ENCODE results near the gene SUPT16H.
A peak's percentile ranks its signal among the peaks of the same experiment; 100 is the strongest.

SUPT16H gene

DNA sequence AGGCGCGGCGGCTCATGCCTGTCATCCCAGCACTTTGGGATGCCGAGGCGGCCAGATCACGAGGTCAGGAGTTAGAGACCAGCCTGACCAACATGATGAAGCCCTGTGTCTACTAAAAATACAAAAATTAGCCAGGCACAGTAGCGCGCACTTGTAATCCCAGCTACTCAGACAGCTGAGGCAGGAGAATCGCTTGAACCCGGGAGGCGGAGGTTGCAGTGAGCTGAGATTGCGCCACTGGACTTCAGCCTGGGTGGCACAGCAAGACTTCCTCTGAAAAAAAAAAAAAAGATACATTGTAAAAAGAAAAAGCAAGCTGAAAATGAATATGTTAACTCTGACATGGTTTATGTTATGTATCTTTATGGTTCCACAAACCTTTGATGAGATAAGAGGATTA, 70.3 kb downstream of the SUPT16H start:
- no peak overlapping the region for H3K27ac Mint-ChIP-seq
- no peak for TF ChIP-seq CTCF (IDR thresholded peaks at IDR 0.05)
- no peaks in the 10 kb centered on the region for H3K36me3 Mint-ChIP-seq (ENCODE audit: low read depth)
- peaks cover 16% of the 10 kb centered on the region for H3K27me3 Mint-ChIP-seq (ENCODE audit: low read depth, poor library complexity)
- H3K4me3 Mint-ChIP-seq: no peak overlapping the region
- H3K9me3 Mint-ChIP-seq: no peaks in the 10 kb centered on the region
- no peak for DNase-seq
- peaks cover 30% of the 10 kb centered on the region for H3K4me1 Mint-ChIP-seq

GRCh38 chr14:21311614-21312013, 72.2 kb downstream of the SUPT16H start:
- no peak overlapping the region for H3K4me3 Mint-ChIP-seq

DNA sequence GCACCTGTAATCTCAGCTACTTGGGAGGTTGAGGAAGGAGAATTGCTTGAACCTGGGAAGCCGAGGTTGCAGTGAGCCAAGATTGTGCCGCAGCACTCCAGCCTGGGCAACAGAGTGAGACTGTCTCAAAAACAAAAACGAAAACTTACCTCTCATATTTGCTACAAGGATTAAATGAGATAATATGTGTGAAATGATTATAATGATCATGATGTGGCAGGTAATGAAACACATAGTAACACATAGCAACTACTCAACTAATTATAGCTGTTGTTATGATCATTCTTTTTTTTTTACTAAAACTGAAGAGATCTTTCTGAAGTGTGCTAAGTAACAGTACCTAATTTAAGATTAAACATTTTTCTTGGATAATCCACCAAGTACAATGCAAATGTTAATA, 73.9 kb downstream of the SUPT16H start:
- TF ChIP-seq CTCF (IDR thresholded peaks at IDR 0.05): no peak
- Mint-ChIP-seq H3K27me3 (ENCODE audit: low read depth, poor library complexity) (peaks cover 16% of the 10 kb centered on the region), H3K9me3 (no peaks in the 10 kb centered on the region), H3K4me1 (peaks cover 34% of the 10 kb centered on the region), H3K4me3 (no peak overlapping the region), H3K36me3 (ENCODE audit: low read depth) (no peaks in the 10 kb centered on the region), H3K27ac (no peak overlapping the region)
- DNase-seq: no peak

More at GRCh38 chr14:21311614-21312013, 72.2 kb downstream of the SUPT16H start:
- Mint-ChIP-seq H3K9me3 (no peaks in the 10 kb centered on the region), H3K27me3 (ENCODE audit: low read depth, poor library complexity) (peaks cover 13% of the 10 kb centered on the region), H3K27ac (peak overlapping the region; percentile 64), H3K36me3 (ENCODE audit: low read depth) (no peaks in the 10 kb centered on the region), H3K4me1 (peaks cover 34% of the 10 kb centered on the region)
- DNase-seq: no peak
- TF ChIP-seq CTCF (IDR thresholded peaks at IDR 0.05): no peak

- peak overlapping the region; percentile 81 for H3K4me3 Mint-ChIP-seq
- H3K9me3 Mint-ChIP-seq: no peaks in the 10 kb centered on the region
- peaks cover 16% of the 10 kb centered on the region for H3K27me3 Mint-ChIP-seq (ENCODE audit: low read depth, poor library complexity)
- H3K27ac Mint-ChIP-seq: peak overlapping the region; percentile 43
- no peak for DNase-seq
- no peak for TF ChIP-seq CTCF (IDR thresholded peaks at IDR 0.05)
- H3K36me3 Mint-ChIP-seq (ENCODE audit: low read depth): no peaks in the 10 kb centered on the region
- peaks cover 34% of the 10 kb centered on the region for H3K4me1 Mint-ChIP-seq
Observed at GRCh38 chr14:21309238-21309636, 74.6 kb downstream of the SUPT16H start.

- Mint-ChIP-seq H3K36me3 (ENCODE audit: low read depth) (no peaks in the 10 kb centered on the region), H3K27me3 (ENCODE audit: low read depth, poor library complexity) (peaks cover 16% of the 10 kb centered on the region), H3K4me1 (peaks cover 34% of the 10 kb centered on the region), H3K4me3 (peak overlapping the region; percentile 81), H3K9me3 (no peaks in the 10 kb centered on the region), H3K27ac (peak overlapping the region; percentile 43)
- no peak for TF ChIP-seq CTCF (IDR thresholded peaks at IDR 0.05)
- DNase-seq: peak; percentile 70
Observed at GRCh38 chr14:21308479-21309237, 75.2 kb downstream of the SUPT16H start.

- DNase-seq: no peak
- Mint-ChIP-seq H3K36me3 (ENCODE audit: low read depth) (no peaks in the 10 kb centered on the region), H3K4me3 (peak overlapping the region; percentile 81), H3K27me3 (ENCODE audit: low read depth, poor library complexity) (peaks cover 16% of the 10 kb centered on the region), H3K27ac (peak overlapping the region; percentile 34), H3K4me1 (peaks cover 34% of the 10 kb centered on the region), H3K9me3 (no peaks in the 10 kb centered on the region)
- TF ChIP-seq CTCF (IDR thresholded peaks at IDR 0.05): no peak
Observed at GRCh38 chr14:21308132-21308478, 75.7 kb downstream of the SUPT16H start.

Measured in nephron progenitor cell (in vitro differentiated cells).